G401.6 (cell line): ENCODE results near the gene IFITM10.

Source experiments
- FAIRE-seq: peaks from 2 replicates; lab custom pipeline; 2012; peaks lifted over from hg19 to GRCh38; lab: Jason Lieb, UNC

The IFITM10 gene

DNA sequence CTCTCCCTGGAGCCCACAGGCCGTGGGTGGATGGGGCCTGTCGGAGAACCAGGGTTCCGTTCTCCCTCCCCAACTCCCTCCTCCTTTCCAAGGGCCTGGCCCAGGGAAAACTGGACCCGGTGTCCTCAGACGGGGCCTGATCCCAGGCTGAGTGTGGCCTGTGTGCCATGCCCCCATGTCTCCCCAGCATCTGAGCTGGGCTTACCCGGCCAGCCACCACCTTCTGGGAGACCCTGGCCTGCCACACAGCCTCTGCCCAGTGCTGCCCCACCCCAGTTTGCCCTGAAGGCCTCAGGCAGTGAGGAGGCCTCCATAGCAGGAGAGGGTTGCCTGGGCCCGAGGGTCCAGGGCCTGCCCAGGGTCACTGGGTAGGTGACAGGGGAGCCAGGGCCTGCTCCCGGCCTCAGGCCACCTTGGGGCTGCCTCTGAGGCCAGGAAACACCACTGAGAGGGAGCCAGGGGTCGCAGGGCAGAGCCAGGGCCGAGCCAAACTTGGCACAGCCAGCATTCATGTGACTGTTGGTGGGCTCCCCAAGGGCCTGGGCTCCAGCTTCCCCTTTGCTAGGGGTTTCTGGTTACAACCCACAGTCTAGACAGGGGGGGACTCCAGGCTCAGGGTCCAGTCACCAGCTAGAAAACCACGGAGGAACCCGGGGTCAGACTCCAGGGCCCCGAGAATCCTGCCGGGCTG is 590 bp upstream of the IFITM10 start:
- no peak for FAIRE-seq

DNA sequence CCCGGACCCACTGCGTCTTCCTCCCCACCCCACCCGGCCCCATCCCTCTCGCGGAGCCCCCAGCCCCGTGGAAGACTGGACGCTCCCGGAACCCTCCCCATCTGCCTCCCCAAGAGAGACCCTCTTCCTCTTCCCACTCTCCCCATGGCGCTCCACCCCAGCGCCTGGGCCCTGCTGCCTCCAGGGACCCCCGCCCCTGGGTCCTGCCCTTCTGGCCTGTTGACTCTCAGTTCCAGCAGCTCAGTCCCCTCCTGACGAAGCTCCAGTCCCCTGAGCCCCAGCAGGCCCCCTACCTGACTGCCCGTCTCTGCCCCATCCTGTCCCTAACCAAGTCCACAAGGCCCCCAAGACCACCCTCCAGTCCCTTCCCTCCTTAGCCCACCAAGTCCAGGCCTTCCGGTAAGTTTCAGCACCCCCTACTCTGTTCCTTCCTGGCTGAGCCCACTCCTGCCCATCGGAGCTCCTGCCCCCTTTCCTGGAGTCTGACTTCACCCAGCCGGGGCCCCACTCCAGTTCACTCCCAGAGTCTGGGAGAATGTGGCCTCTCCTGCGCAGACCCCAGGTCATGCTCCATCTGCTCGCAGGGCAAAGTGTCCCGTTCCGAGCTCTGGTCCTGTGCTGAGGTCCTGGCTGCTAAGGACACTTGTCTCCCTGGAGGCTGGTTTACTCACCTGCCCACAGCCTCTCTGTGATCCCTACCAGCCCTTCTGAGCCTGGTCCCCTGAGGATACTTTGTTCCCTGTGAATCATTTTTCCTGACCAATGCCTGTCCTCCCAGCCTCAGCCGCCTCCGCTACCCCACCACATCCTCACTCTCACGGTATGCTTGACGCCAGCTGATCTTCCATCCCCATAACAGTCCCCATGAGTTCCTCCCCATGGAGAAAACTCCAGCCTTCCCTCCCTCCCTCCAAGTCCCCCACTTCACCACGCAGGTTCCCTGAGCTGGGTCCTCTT is 722 bp downstream of the IFITM10 start:
- FAIRE-seq, result no peak

DNA sequence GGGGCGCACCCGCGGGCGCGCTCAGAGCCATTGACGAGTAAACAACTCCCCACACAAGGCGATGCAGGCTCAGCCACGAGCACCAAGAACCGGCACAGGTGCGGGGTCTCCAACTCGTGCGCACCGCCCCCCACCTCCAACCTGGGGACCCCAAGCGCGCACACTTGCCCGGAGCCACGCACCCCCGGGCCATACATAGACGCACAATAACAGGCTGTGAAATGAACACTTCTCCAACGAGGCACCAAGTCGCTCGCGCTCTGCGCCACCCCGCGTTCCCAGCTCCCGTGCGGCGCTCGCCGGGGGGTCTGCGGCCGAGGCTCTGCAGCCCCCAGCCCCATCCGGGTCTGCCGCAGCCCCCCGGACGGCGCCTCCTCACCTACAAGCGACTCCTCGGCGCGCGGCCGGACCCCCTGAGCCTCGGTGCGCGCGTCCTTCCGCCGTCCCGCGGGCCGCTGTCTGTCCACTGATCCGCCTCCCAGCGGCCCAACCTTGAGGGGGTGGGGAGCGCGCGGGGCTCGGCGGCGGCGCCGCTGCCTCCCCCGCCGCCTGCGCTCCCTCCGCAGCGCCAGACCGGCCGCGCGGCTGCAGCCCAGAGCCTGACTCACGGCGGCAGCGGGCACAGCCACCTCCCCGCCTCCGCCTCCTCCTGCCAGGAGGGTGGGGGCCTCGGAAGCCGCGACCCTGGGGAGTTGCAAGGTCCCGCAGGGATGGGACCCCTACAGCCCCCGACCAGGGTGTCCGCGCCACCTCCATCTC is 1.6 kb downstream of the IFITM10 start:
- no peak for FAIRE-seq

DNA sequence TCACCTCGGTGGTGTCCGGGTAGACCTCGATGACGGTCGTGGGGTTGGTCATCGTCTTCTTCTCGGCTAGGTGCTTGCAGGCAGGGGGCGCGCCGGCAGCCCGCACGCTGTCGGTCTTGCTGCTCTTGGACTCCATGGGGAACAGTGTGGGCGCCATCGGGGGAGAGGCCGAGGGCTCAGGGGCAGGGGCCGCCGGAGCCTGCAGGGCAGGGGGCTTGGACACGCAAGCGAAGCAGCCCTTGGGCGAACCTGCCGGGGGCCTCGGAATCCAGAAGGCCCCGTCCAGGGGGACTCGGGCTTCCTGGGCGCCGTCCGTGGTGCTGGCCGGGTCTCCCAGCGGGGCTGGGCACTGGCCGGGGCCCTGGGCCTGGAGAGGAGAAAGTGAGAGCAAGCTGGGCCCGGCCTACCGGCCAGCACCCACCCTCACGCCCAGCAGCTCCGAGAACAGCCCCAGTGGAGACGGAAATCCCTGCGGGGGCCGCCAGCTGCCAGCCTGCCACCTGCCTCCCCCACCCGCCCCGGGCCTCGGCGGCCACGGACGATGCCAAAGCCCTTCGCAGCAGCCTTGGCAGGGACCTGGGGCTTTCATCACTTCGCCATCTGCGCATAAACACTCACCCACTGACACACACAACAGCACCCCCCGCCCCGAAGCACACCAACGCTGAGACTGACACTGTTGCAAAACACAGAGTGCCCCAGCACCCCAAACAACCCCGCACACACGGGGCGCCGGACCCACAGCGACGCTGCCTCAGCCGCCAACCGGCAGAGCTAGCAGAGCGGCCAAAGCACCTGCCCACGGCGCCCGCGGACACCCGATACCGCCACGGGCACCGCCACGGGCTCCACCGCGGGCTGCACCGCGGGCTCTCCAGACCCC is 2.4 kb downstream of the IFITM10 start:
- FAIRE-seq, result no peak

DNA sequence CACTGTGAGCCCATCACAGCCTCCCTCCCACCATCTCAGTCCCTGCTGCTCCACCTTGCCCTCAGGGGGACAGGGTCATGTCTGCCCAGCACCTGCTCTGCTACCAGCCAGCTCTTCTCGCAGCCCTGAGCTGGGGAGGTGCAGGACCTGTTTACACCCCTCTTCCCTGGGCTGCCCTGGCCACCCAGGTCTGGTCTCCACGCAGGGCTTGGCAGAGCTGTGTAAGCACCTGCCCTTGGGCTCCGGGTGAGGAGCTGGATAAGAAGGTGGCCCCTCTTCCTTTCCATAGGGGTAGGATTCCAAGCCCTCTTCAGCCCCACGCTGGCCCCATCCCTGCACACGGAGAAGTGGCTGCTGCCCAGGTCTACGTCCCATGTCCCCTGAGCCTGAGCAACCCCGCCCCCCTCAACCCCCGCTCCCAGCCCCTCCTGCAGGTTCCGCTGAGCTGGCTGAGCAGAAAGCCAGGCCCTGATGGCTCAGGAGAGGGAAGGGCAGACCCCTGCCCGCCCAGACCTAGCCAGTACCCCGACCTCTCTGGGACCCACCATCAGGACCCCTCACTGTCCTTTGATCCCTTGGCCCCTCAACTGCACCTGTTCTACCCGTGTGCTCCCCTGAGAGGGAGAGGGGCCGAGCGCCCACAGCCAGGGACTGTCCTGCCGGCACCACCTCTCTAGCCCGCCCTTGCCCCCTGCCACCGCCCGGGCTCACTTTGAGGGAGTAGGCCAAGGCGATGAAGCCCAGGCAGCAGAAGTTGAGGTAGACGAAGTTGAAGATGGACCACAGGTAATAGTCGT is 3.2 kb downstream of the IFITM10 start:
- no peak for FAIRE-seq

DNA sequence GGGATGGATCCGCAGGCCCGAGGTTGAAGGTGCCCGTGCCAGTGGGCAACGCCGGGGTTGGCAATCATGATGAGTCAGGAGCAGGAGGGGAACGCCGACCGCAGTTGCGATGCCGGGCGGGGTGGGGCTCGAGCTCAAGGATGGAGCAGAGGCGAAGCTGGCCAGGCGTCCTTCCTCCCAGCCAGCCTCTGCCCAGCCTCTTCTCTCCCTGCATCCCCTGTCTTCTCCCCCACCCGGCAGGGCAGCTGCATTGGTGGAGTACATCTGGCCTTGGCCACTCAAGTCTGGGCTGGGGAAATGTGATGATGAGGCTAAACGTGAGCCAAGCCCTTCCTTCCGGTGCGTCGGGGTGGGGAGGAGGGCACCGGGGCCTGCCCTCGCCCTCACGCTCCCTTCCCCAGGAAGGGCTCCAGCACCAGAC is 3.9 kb downstream of the IFITM10 start:
- FAIRE-seq, result no peak

DNA sequence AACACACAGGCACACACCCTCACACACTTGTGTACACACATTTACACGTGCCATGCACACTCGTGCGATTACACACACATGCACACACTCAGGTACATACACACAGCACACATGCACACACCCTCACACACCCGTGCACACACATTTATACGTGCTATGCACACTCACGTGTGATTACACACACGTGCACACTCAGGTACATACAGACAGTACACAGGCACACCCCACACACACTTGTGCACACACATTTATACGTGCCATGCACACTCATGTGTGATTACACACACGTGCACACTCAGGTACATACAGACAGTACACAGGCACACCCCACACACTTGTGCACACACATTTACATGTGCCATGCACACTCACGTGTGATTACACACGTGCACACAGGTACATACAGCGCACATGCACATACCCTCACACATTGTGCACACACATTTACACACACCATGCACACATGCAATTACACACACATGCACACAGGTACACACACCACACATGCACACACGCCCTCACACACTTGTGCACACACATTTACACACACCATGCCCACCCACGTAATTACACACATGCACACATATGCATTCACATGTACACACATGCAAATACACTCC is 4.6 kb downstream of the IFITM10 start:
- no peak for FAIRE-seq

DNA sequence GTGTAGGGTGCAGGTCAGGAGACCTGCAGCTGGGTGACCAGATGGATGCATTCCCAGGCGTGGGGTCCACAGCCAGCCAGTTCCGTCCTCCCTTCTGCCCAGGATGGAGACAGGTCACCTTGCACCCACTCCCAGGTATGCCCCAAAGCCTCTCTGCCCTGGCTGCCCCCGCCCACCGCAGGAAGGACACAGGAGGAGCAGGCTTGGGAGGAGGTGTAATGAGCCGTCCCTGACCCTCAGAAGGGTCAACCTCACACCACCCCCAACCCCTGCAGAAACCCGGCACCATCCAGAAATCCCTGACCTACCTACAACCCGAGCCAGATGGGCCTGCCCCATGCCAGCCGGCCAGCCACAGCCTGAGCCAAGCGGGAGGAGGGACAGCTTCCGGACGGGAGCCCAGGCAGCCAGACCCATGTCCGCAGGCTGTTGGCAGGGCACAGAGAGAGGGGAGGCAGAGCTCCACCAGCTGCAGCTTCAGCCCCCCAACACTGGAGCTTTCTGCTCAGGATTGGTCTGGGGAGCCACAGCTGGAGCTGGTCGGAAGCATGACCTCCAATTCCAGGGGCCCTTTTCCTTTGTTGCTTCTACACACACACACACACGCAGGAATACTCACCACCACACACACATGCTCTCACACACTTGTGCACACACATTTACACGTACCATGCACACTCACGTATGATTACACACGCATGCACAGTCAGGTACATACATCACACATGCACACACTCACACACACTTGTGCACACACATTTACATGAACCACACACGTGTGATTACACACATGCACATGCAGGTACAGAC is 5.3 kb downstream of the IFITM10 start:
- no peak for FAIRE-seq

DNA sequence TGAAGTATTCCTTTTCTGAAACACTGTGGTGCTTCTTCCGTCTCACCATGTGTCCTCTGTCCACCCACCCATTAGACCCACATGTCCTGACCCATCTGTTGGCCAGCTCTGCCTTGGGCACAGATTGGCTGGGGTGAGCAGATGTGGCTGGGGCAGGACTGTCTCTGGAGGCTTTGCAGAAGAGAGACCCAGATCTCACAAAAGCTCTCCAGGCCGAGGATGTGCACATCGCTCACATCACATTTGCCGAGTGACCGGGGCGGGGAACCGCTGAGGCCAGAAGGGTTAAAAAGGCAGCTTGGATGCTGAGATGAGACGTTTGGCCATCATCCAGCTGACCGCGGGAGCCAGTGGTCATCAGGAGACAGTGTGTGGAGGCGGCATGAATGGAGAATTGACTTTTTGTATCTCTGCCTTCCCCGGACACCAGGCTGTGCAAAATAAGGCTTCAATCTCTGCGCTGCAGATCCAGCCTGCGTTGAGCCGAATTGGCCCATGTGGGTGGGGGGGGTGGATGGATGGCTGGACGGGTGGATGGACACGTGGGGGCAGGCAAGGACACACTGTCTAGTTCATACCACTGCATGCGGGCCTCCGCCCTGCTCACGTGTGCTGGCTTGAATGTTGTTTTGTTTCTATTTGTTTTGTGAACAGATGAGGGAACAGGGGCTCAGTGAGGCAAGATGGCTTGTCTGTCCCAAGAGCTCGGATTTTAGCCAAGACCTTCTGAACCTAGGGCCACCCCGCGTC is 6.1 kb downstream of the IFITM10 start:
- FAIRE-seq, result no peak

DNA sequence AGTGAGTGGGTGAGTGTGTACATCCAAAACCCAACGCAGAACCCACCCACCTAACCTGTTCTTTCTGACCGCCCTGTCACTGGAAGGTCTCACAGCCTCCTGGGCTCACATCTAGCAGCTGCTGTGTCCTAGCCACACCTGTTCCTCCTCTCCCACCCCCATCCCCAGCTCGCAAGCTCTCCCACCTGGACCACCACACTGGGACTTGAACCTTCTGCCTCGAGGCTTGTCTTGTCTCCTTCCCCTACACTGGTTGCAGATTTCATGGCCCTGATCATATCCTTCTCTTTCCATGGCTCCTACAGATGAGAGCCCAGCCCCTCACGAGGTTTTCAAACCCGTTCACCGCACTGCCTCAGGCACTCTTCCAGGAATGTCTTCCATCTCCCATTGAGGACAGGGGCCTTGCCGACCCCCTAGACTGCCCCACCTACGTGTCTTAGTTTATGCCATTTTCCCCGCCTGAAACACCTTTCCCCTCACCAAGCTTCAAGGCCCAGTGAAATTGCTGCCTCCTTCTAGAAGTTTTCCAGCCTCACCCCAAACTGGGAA is 6.7 kb downstream of the IFITM10 start:
- FAIRE-seq, result no peak

DNA sequence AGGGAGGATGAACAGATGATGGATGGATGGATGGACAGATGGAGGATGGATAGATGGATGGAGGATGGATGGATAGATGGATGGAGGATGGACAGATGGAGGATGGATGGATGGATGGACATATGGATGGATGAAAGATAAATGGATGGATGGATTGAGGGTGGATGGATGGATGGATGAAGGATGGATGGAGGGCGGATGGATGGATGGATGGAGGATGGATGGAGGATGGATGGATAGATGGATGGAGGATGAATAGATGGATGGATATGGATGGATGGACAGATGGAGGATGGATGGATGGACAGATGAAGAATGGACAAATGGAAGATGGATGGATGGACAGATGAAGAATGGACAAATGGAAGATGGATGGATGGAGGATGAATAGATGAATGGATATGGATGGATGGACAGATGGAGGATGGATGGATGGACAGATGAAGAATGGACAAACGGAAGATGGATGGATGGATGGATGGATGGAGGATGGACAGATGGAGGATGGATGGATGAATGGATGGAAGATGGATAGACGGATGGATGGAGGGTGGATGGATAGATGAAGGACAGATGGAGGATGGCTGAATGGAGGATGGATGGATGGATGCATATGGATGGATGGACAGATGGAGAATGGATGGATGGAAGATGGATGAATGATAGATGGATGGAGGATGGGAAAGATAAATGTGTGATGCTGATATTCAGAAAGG is 7.4 kb downstream of the IFITM10 start:
- FAIRE-seq, result no peak

DNA sequence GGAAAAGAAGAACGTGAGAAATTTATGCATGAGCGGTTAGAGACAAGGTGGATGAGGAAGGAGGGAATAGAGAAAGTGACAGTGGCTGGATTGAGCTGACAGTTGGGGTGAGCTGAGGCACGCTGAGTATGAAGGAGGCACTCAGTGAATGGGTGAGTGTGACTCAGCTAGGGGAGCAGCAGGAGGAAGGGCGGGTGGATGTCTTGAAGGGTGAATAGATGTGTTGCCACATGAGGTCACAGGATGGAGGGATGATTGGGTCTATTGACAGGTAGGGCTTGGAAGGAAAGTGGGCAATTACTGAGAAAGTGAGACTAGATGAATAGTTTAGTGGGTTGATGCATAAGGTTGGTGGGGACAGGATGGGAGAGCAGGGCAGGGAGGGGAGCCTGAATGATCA is 8.0 kb downstream of the IFITM10 start:
- no peak for FAIRE-seq

DNA sequence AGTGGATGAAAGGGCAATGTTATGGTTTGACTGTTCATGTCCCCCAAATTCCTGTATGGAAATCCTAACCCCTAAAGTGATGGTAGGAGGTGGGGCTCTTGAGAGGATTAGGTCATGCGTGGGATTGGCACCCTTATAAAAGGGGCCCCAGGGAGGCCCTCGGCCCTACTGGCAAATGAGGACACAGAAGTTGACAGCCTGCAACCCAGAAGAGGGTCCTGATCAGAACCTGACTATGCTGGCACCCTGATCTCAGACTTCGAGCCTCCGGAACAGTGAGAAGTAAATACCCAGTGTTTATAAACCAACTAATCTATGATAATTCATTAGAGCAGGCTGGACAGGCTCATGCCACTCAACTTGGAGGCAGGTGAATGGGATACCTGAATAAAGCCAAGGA is 8.7 kb downstream of the IFITM10 start:
- no peak for FAIRE-seq

DNA sequence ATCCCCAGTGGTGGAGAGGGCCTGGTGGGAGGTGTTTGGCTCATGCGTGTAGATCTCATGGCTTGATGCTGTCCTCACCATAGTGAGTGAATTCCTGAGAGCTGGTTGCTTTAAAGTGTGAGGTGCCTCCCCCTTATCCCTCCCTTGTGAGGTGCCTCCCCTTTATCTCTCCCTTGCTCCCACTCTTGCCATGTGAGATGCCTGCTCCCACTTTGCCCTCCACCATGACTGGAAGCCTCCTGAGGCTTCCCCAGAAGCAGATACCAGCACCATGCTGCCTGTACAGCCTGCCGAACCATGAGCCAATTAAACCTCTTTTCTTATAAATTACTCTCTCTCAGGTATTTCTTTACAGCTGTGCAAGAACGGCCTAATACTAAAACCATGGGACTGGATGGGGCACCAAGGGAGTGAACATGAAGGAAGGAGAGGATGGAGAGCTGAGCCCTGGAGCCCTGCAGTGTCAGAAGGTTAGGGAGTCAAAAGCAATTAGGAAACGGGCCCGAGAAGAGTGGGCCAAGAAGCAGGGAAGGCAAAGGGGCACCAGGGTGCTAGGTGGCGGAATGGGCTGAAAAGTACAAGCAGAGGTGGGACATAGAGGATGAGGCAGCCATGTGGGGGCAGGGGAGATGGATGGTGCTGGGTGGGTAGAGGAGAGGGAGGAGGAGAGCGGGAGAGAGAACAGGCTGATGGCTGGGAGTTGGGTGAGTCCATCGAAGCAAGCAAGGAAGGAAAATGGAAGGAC is 9.4 kb downstream of the IFITM10 start:
- no peak for FAIRE-seq

DNA sequence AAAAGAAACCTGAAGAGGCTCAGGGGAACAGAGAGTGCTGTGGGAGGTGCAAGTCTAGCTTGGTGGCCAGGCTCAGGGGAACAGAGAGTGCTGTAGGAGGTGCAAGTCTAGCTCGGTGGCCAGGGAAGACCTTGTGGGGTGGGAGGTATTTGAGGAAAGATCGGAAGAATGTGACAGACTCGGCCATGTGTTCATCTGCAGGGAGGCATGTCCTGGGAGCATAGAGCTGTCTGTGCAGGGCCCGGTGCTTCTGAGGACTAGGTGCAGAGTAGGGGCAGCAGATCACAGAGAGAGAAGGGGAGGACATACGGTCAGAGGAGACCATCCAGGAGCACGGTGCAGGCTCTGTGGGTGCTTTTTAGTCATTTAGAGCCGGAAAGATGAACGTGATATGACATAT is 10.8 kb downstream of the IFITM10 start:
- FAIRE-seq, result no peak

DNA sequence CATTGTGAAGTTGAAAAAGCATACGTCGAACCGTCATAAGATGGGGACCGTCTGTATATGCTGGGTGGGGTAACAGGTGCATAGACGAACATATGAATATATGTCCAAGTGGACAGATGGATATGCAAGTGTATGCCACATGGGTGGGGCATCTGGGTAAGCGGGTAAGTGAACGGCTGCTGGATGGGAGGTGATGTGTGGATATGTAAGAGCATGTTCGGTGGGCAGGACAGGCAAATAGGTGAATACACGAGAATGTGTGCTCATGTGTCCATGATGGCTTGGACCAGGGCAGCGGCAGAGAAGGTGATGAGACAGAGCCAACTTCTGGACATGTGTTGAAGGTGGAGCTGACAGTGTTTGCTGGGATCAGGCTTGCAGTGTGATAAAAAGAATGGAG is 12.0 kb downstream of the IFITM10 start:
- FAIRE-seq, result no peak

DNA sequence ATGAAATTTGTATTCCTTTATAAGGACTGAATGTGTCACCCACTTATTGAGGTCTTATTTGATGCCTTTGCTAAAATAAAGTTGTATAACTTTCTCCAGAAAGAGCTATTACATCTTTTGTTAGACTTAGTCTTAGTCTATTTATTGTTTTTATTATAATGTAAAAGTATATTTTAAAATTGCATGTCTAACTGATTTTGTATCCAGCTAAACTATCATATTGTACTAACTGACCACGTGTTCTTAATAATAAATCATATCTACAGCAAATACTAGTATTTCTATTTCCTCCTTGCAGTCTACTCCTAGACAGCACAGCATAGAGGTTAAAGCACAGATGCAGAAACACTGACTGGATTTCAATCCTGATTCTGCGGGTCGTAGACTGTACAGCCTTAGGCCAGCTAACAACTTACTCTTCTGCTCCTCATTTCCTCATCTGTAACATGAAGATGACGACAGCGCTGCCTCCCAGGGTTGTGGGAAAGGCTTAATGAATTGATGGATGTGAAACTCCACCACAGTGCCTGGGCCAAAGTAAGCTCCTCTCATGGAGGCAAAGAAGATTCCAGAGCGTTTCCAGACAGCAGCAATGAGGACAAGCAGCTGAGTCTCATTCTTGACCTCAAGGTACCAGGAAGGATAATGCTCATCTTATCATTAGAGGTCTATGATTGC is 13.2 kb downstream of the IFITM10 start:
- no peak for FAIRE-seq
